H9 (cell line): Measurements from ENCODE around the gene MEGF10. TPM values are rescaled to one million over a fixed set of nuclear protein-coding genes. Genes with fewer than 3 reads are reported as not detected.
A peak's percentile ranks its signal among the peaks of the same experiment; 100 is the strongest.

Experiments used
- DNase-seq: peaks from one replicate; pipeline ENCODE4 v3.0.0-alpha.2; 2017
- H2AFZ ChIP-seq: one replicate; pipeline ENCODE4 v1.6.1; 2013; ENCODE audit warnings: mild to moderate bottlenecking, low read length, control low read depth, moderate library complexity
- H2AK5ac ChIP-seq: 2 replicates; pipeline ENCODE4 v1.6.1; 2013; ENCODE audit warnings: low read length, control low read depth, mixed read lengths; ENCODE audit not compliant: insufficient read length
- H2BK120ac ChIP-seq: one replicate; pipeline ENCODE4 v1.6.1; 2013; ENCODE audit warnings: low read depth, mild to moderate bottlenecking, low read length, control low read depth, inconsistent platforms; ENCODE audit not compliant: poor library complexity, severe bottlenecking
- H2BK12ac ChIP-seq: 2 replicates; pipeline ENCODE4 v1.6.1; 2013; ENCODE audit warnings: low read length, control low read depth, mixed read lengths, low read depth; ENCODE audit not compliant: insufficient read length
- H2BK15ac ChIP-seq: 2 replicates; pipeline ENCODE4 v1.6.1; 2013; ENCODE audit warnings: low read depth, low read length, control low read depth
- H2BK20ac ChIP-seq: one replicate; pipeline ENCODE4 v1.6.1; 2013; ENCODE audit warnings: low read depth, mild to moderate bottlenecking, low read length, control low read depth, inconsistent platforms; ENCODE audit not compliant: poor library complexity, severe bottlenecking
- H2BK5ac ChIP-seq: 2 replicates; pipeline ENCODE4 v1.6.1; 2013; ENCODE audit warnings: low read length, control low read depth, mixed read lengths; ENCODE audit not compliant: insufficient read length
- H3K14ac ChIP-seq: 2 replicates; pipeline ENCODE4 v1.6.1; 2013; ENCODE audit warnings: low read length, control low read depth; ENCODE audit not compliant: insufficient read depth
- H3K18ac ChIP-seq: 2 replicates; pipeline ENCODE4 v1.6.1; 2013; ENCODE audit warnings: low read depth, mild to moderate bottlenecking, mixed read lengths, low read length, control low read depth; ENCODE audit not compliant: insufficient read length
- H3K23ac ChIP-seq: 2 replicates; pipeline ENCODE4 v1.6.1; 2013; ENCODE audit warnings: low read length, control low read depth, mixed read lengths, low read depth; ENCODE audit not compliant: insufficient read length
- H3K23me2 ChIP-seq: 2 replicates; pipeline ENCODE4 v1.6.1; 2013; ENCODE audit warnings: low read depth, mild to moderate bottlenecking, mixed read lengths, low read length, control low read depth; ENCODE audit not compliant: insufficient read length, poor library complexity, severe bottlenecking
- H3K27ac ChIP-seq: 2 replicates; pipeline ENCODE4 v1.5.1; 2013; ENCODE audit warnings: low read length, control low read depth, mixed read lengths, low read depth; ENCODE audit not compliant: insufficient read length
- H3K27me3 ChIP-seq: 2 replicates; pipeline ENCODE4 v1.6.1; 2013; ENCODE audit warnings: low read length, control low read depth, inconsistent platforms; ENCODE audit not compliant: insufficient read depth
- H3K4ac ChIP-seq: 2 replicates; pipeline ENCODE4 v1.6.1; 2013; ENCODE audit warnings: low read depth, mild to moderate bottlenecking, control low read depth, inconsistent platforms, low read length, moderate library complexity
- H3K4me1 ChIP-seq: 2 replicates; pipeline ENCODE4 v1.6.1; 2013; ENCODE audit warnings: low read length, control low read depth, inconsistent platforms; ENCODE audit not compliant: insufficient read depth
- H3K4me2 ChIP-seq: 2 replicates; pipeline ENCODE4 v1.6.1; 2013; ENCODE audit warnings: low read length, control low read depth, mixed read lengths; ENCODE audit not compliant: insufficient read length, insufficient read depth
- H3K56ac ChIP-seq: 2 replicates; pipeline ENCODE4 v1.6.1; 2013; ENCODE audit warnings: low read depth, mild to moderate bottlenecking, mixed read lengths, low read length, control low read depth; ENCODE audit not compliant: insufficient read length
- H3K79me1 ChIP-seq: 2 replicates; pipeline ENCODE4 v1.6.1; 2013; ENCODE audit warnings: low read depth, mild to moderate bottlenecking, moderate library complexity, low read length, control low read depth, inconsistent platforms; ENCODE audit not compliant: insufficient read depth, poor library complexity, severe bottlenecking
- H3K79me2 ChIP-seq: 2 replicates; pipeline ENCODE4 v1.6.1; 2013; ENCODE audit warnings: low read length, control low read depth, inconsistent platforms; ENCODE audit not compliant: insufficient read depth
- H3K9ac ChIP-seq: 2 replicates; pipeline ENCODE4 v1.6.1; 2013; ENCODE audit warnings: low read length, control low read depth, mixed read lengths; ENCODE audit not compliant: insufficient read length; ENCODE audit errors: extremely low read depth
- H3K9me3 ChIP-seq: one replicate; pipeline ENCODE4 v1.6.1; 2013; ENCODE audit warnings: low read depth, low read length, inconsistent platforms; ENCODE audit not compliant: control insufficient read depth
- H3T11ph ChIP-seq: one replicate; pipeline ENCODE4 v1.6.1; 2013; ENCODE audit warnings: mild to moderate bottlenecking, low read length, control low read depth, inconsistent platforms
- H4K20me1 ChIP-seq: one replicate; pipeline ENCODE4 v1.6.1; 2013; ENCODE audit not compliant: control insufficient read depth, insufficient read length, insufficient read depth
- H4K5ac ChIP-seq: 2 replicates; pipeline ENCODE4 v1.6.1; 2013; ENCODE audit warnings: low read depth, mild to moderate bottlenecking, mixed read lengths, low read length, control low read depth; ENCODE audit not compliant: insufficient read length
- H4K8ac ChIP-seq: replicated peaks from 2 replicates; pipeline ENCODE4 v1.6.1; 2013; ENCODE audit warnings: low read length, control low read depth, mixed read lengths, low read depth; ENCODE audit not compliant: insufficient read length
- H4K91ac ChIP-seq: 2 replicates; pipeline ENCODE4 v1.6.1; 2013; ENCODE audit warnings: low read depth, mild to moderate bottlenecking, moderate library complexity, mixed read lengths, low read length, control low read depth; ENCODE audit not compliant: insufficient read length
- H3K27ac Mint-ChIP-seq, 3 experiments: 2 replicates in 2 of 3; 3 replicates in 1 of 3; pipeline ENCODE4 v1.8.0; 2020 to 2021; ENCODE audit warnings: mixed read lengths in 3 of 3, mild to moderate bottlenecking in 1 of 3, moderate library complexity in 1 of 3
- H3K27me3 Mint-ChIP-seq: 2 replicates; pipeline ENCODE4 v1.8.0; 2021; ENCODE audit warnings: low read depth, mild to moderate bottlenecking, moderate library complexity, mixed read lengths
- H3K36me3 Mint-ChIP-seq, 3 experiments: 2 replicates in 2 of 3; 3 replicates in 1 of 3; pipeline ENCODE4 v1.8.0; 2020 to 2021; ENCODE audit warnings: low read depth in 3 of 3, mixed read lengths in 3 of 3; ENCODE audit not compliant: insufficient read depth in 1 of 3
- H3K4me1 Mint-ChIP-seq, 2 experiments: 2 replicates each; pipeline ENCODE4 v1.8.0; 2020; ENCODE audit warnings: mixed read lengths in 2 of 2
- H3K4me3 Mint-ChIP-seq, 2 experiments: 2 replicates in 1 of 2; 3 replicates in 1 of 2; pipeline ENCODE4 v1.8.0; 2020 to 2021; ENCODE audit warnings: mild to moderate bottlenecking in 2 of 2, mixed read lengths in 2 of 2, moderate library complexity in 1 of 2
- H3K9me3 Mint-ChIP-seq, 2 experiments: 2 replicates in 1 of 2; 3 replicates in 1 of 2; pipeline ENCODE4 v1.8.0; 2020; ENCODE audit warnings: mild to moderate bottlenecking in 2 of 2, mixed read lengths in 2 of 2, moderate library complexity in 1 of 2
- CTCF ChIP-seq: fragments of 200-600 bp; sonication (generic); conservative IDR thresholded peaks from 3 replicates; pipeline ENCODE4 v1.8.0; 2021; ENCODE audit warnings: antibody characterized with exemption, mild to moderate bottlenecking
- WGBS: extraction: QIAGEN DNeasy Blood & Tissue Kit; methylation state at CpG from one replicate; pipeline ENCODE4 v1.1.7; 2013; ENCODE audit warnings: missing lambda C conversion rate, low lambda C conversion rate, mixed read lengths; ENCODE audit not compliant: insufficient read length; ENCODE audit errors: extremely low coverage; 5-methylcytosine and 5-hydroxymethylcytosine counted together
- total RNA-seq: library from RNA; stranded (reverse); gene quantifications from 2 replicates; pipeline ENCODE4 v1.2.1, GENCODE V29; 2021

Gene MEGF10
- total RNA-seq, 1 experiment from 2014 or later = 36.5 TPM

- Histone ChIP-seq H3K79me2 (peaks cover 9% of the 10 kb centered on the region; the same call in 1 of the 2 replicates), H3K4ac (no peak overlapping the region), H3K23ac (no peak overlapping the region), H4K8ac (no peak overlapping the region), H3K27me3 (no peaks in the 10 kb centered on the region), H4K20me1 (no peaks in the 10 kb centered on the region), H2BK120ac (no peak overlapping the region), H3K9me3 (no peaks in the 10 kb centered on the region), H3K23me2 (peaks cover 14% of the 10 kb centered on the region), H3K4me1 (peaks cover 6% of the 10 kb centered on the region; the same call in 1 of the 2 replicates), H2AK5ac (no peak overlapping the region), H4K5ac (no peak overlapping the region), H3K79me1 (no peaks in the 10 kb centered on the region), H3T11ph (no peak overlapping the region), H2BK5ac (no peak overlapping the region), H3K4me2 (peak overlapping the region; percentile 97), H3K56ac (no peak overlapping the region), H4K91ac (no peak overlapping the region), H3K14ac (no peak overlapping the region), H2BK20ac (no peak overlapping the region), H2AFZ (no peak overlapping the region), H2BK15ac (no peak overlapping the region), H3K27ac (no peak overlapping the region), H2BK12ac (no peak overlapping the region), H3K18ac (no peak overlapping the region), H3K9ac (peak overlapping the region; percentile 68)
- no peak for TF ChIP-seq CTCF
- Mint-ChIP-seq H3K36me3 (peaks cover 8 to 20% (median 8%) of the 10 kb centered on the region in 3 experiments; a peak in 5 of 7 replicates), H3K9me3 (peaks cover 11 to 12% of the 10 kb centered on the region in 2 experiments), H3K27me3 (peaks cover 2% of the 10 kb centered on the region; the same call in 1 of the 2 replicates), H3K27ac (no peak overlapping the region), H3K4me3 (peak overlapping the region; percentile 92 to 93), H3K4me1 (peaks cover 45 to 50% of the 10 kb centered on the region in 2 experiments)
- no CpG with 5 or more reads among the region's 2 CpGs for WGBS
- no peak for DNase-seq
Observed at GRCh38 chr5:127292030-127292735, 1.6 kb downstream of the MEGF10 start.
